Coronary artery (tissue), 2 donors: ENCODE measurements around the gene EXOC6B.

Experiments
- DNase-seq: peaks from one replicate; pipeline ENCODE4 v3.0.0-alpha.2; 2017; ENCODE audit warnings: low spot score
- H3K27ac ChIP-seq, 2 donors: fragments of 200-600 bp; sonication (generic); one replicate each; pipeline ENCODE4 v1.5.1; 2016 to 2019
- H3K4me3 ChIP-seq: fragments of 200-600 bp; sonication (generic); 2 replicates; pipeline ENCODE4 v1.5.1; 2016; ENCODE audit warnings: mild to moderate bottlenecking, moderate library complexity
- CTCF ChIP-seq: fragments of 200-600 bp; sonication (generic); IDR thresholded peaks from one replicate; pipeline ENCODE4 v1.5.1; 2019; ENCODE audit warnings: antibody characterized with exemption

The EXOC6B gene

GRCh38 chr2:72135921-72136320, 689.9 kb downstream of the EXOC6B start:
- H3K27ac ChIP-seq, result no peak overlapping the region
- TF ChIP-seq CTCF, result no peak
- no peak overlapping the region for H3K4me3 ChIP-seq
- no peak for DNase-seq

- H3K27ac ChIP-seq, result no peak overlapping the region
- H3K4me3 ChIP-seq, result no peak overlapping the region
- no peak for DNase-seq
- TF ChIP-seq CTCF, result no peak
Observed at GRCh38 chr2:72134997-72135800, 690.6 kb downstream of the EXOC6B start.

GRCh38 chr2:72134408-72134996, 691.3 kb downstream of the EXOC6B start:
- no peak for DNase-seq
- Histone ChIP-seq H3K27ac (no peak overlapping the region), H3K4me3 (no peak overlapping the region)
- no peak for TF ChIP-seq CTCF

DNA sequence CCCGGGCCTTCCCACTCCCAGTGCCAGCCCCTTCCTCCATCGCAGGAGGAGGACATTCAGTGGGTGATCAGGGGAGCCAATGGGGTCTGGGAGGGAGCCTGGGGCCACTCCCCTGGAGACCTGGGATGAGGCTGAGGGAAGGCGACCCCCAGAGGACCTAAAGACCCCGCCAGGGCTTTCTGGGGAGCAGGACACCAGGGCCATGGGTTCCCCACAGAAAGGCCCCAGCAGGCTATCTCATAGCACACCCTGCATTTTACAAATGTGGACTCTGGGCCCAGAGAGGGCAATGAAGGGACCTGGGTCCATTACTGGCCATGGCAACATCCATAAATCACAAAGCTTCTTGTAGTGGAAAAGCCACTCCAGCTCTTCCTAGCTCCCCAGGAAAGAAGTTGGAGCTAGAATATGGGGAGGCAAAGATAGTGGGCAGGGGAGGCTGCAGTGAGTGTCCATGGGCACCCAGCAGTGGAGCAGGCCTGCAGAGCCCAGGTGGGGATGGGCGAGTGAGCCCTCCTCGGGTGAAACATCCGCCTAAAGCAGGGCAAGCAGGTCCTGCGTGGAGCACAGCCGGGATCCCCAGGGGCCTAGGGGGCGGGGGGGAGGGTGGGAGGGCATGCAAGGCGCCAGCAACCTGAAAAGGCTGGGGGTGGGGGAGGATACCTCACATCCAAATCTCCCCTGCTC, 692.0 kb downstream of the EXOC6B start:
- Histone ChIP-seq H3K27ac (no peak overlapping the region), H3K4me3 (no peak overlapping the region)
- DNase-seq, result no peak
- TF ChIP-seq CTCF, result no peak

- no peak overlapping the region for H3K4me3 ChIP-seq
- H3K27ac ChIP-seq, result no peak overlapping the region
- peak; percentile 57 for DNase-seq
- no peak for TF ChIP-seq CTCF
Observed at GRCh38 chr2:72132981-72133720, 692.7 kb downstream of the EXOC6B start.

DNA sequence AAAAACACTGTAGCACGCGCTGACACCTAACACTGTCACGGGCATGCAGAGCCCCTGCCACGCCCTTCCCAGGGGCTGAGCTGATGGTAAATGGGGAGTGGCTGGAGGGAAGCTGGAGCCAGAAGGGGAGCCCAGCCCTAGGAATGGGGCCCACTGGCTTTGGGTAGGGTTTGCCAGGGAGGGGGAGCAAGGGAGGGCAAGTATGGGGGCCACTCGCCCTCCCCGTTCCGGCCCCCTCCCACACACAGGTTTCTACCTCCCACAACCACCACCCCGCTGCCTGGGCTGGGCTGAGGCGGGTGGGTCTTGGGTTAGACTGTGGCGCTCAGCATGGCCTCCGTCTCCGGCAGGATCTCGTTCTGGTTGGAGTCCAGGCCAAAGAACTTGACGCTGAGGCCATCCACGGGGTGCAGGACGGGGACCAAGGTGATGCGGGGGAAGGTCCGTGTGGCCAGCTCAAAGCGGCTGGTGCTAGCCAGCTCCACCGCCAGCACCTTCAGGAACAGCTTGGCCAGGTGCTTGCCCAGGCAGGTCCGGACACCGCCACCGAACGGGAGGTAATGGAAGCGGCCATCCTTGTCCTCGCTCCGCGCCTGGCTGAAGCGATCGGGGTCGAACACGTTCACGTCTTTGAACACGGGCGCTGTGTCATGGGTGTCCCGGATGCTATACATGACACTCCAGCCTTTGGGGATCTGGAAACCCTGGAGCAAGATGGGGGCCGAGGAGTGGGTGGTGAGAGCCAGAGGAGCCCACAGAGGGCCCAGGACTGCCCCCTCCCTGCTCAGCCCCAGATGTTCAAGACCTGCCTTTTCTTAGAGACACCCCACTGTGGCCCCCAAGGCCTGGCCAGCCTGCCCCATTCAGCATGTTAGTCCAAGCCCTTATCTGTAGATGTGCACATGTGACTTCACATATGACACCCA, 693.7 kb downstream of the EXOC6B start:
- peak; percentile 72 for DNase-seq
- Histone ChIP-seq H3K27ac (no peak overlapping the region), H3K4me3 (no peak overlapping the region)
- no peak for TF ChIP-seq CTCF
